Thoracic aorta (tissue), 2 donors: Measurements from ENCODE around the gene EPC2. TPM values are rescaled to one million over a fixed set of nuclear protein-coding genes. Genes with fewer than 3 reads are reported as not detected.
"Not testable (repeated sequence)": the region's sequence is repeated elsewhere in the genome, so short reads cannot be mapped to it uniquely, and the experiment has no call there.

Experiments used
- ATAC-seq: fragments of 150-250 bp; one replicate; pipeline ENCODE4 v1.8.0; 2017; ENCODE audit warnings: low read depth; ENCODE audit not compliant: insufficient number of reproducible peaks, low FRiP score
- DNase-seq: peaks from one replicate; pipeline ENCODE4 v3.0.0-alpha.2; 2020; ENCODE audit warnings: low spot score
- H3K27ac ChIP-seq, 2 donors: fragments of 200-600 bp; sonication (generic); 1 replicate in 1 of 2; 2 replicates in 1 of 2; pipeline ENCODE4 v1.5.1; 2016; ENCODE audit warnings: mild to moderate bottlenecking in 2 of 2, moderate library complexity in 2 of 2
- H3K27me3 ChIP-seq: fragments of 200-600 bp; sonication (generic); replicated peaks from 2 replicates; pipeline ENCODE4 v1.6.0; 2016; ENCODE audit warnings: mild to moderate bottlenecking; ENCODE audit not compliant: insufficient read depth
- H3K36me3 ChIP-seq: fragments of 200-600 bp; sonication (generic); one replicate; pipeline ENCODE4 v1.5.1; 2016
- H3K4me1 ChIP-seq, 2 donors: fragments of 200-600 bp; sonication (generic); 1 replicate in 1 of 2; 2 replicates in 1 of 2; pipeline versions ENCODE4 v1.5.1 to v1.6.0; 2016; ENCODE audit warnings: low read depth in 2 of 2, mild to moderate bottlenecking in 1 of 2; ENCODE audit not compliant: control insufficient read depth in 1 of 2
- H3K4me3 ChIP-seq: fragments of 200-600 bp; sonication (generic); 2 replicates; pipeline ENCODE4 v1.5.1; 2016; ENCODE audit warnings: mild to moderate bottlenecking
- H3K9me3 ChIP-seq: fragments of 200-600 bp; sonication (generic); 2 replicates; pipeline ENCODE4 v1.5.1; 2016
- total RNA-seq, 2 donors: library from RNA; depleted of rRNA; stranded (reverse); fragments of >200 nt; gene quantifications; one replicate each; pipeline versions ENCODE4 v1.1.0 to v1.2.3, GENCODE V29; 2016
- TF ChIP-seq, protein P1 (sequence below): fragments of 200-600 bp; sonication (generic); IDR thresholded peaks from one replicate; pipeline ENCODE4 v1.5.1; 2019; ENCODE audit warnings: antibody characterized with exemption

The EPC2 gene
- total RNA-seq, 2 donors from 2014 or later: 32.0 to 37.8 TPM

DNA sequence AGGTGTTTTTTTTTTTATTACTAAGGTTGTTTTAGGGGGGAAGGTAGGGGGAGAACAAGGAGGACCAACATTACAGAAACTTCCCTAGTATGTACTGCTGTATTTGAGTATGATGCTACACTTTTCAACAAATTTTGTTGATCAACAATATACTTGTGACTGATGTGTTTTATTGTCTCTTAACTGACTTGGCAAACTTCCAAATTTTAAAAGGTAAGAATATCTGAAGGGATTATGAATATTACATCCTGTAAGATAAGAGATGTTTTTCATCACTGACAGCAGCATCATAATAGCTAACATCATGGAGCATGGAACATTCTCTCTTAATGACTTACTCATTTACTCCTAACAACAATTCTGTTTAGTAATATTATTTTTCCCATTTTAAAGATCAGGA is 144.5 kb downstream of the EPC2 start:
- ATAC-seq (no peak), DNase-seq (no peak)
- Histone ChIP-seq H3K36me3 (peaks cover 14% of the 10 kb centered on the region), H3K27ac (no peak overlapping the region), H3K27me3 (no peaks in the 10 kb centered on the region), H3K4me1 (no peaks in the 10 kb centered on the region), H3K9me3 (no peaks in the 10 kb centered on the region), H3K4me3 (no peak overlapping the region)
- TF ChIP-seq, protein P1, sequence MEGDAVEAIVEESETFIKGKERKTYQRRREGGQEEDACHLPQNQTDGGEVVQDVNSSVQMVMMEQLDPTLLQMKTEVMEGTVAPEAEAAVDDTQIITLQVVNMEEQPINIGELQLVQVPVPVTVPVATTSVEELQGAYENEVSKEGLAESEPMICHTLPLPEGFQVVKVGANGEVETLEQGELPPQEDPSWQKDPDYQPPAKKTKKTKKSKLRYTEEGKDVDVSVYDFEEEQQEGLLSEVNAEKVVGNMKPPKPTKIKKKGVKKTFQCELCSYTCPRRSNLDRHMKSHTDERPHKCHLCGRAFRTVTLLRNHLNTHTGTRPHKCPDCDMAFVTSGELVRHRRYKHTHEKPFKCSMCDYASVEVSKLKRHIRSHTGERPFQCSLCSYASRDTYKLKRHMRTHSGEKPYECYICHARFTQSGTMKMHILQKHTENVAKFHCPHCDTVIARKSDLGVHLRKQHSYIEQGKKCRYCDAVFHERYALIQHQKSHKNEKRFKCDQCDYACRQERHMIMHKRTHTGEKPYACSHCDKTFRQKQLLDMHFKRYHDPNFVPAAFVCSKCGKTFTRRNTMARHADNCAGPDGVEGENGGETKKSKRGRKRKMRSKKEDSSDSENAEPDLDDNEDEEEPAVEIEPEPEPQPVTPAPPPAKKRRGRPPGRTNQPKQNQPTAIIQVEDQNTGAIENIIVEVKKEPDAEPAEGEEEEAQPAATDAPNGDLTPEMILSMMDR: no peak

DNA sequence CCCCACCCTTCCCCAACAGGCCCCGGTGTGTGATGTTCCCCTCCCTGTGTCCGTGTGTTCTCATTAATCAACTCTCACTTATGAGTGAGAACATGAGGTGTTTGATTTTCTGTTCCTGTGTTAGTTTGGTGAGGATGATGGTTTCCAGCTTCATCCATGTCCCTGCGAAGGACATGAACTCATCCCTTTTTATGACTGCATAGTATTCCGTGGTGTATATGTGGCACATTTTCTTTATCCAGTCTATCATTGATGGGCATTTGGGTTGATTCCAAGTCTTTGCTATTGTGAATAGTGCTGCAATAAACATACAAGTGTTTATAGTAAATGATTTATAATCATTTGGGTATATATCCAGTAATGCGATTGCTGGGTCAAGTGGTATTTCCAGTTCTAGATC is 145.6 kb downstream of the EPC2 start:
- H3K4me1 ChIP-seq, H3K9me3 ChIP-seq, H3K27me3 ChIP-seq, H3K36me3 ChIP-seq, H3K27ac ChIP-seq, DNase-seq, ATAC-seq, H3K4me3 ChIP-seq: not testable (repeated sequence)

DNA sequence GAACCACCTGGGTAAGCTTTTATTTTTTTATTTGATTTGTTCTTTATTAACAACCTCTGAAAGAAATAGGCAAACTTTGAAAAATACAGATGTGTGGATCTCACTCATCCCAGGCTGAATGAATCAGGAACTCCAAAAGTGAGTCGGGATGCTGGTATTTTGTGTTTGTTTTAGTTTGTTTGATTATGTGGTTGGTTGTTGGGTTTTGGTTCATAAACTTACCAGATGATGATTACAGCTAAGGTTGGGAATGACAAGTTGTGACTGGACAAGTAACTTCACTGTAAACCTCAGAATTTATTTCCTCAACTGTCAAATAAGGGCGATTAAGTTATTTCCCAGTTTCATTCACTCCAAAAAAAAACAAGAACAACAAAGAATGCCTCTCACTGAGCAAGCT is 150.0 kb downstream of the EPC2 start:
- no peak for ATAC-seq

DNA sequence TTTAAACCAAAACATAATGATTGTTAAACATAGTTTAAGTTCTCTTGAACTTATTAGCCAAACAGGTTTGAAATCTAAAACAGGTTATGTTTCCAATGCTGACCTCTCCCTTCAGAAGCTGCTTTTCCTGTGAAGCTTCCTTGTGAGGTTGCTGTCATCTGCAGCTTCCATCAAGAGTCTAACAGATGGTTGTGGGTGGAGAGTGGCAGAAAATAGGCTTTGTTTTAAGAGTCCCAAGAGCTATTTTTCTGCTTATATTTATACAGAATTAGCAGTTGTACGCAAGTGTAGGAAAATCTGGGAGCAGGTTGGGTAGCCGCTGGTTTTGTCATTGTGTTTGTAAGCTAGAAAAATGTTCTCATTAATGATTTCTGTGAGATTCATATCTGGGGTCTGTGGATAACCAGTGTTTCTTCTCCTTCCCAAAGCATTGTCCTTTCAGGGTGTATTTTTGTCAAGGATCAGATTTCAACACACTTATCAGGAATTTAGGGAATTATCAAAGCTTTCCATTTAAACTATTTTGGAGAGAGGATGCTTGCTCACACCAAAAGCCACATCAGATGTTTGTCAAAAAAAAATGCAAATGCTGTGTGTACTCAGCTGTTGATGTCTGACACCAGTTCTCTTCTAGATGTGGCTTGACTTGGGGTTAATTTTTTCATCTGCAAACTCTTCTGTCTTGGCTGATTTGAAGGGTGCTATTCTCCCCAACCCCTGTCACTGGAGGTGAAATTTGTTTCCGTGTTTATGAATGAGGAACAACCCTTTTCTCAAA is 152.4 kb downstream of the EPC2 start:
- DNase-seq (no peak), ATAC-seq (no peak)
- Histone ChIP-seq H3K36me3 (no peaks in the 10 kb centered on the region), H3K4me3 (no peak overlapping the region), H3K4me1 (no peaks in the 10 kb centered on the region), H3K27ac (no peak overlapping the region), H3K9me3 (no peaks in the 10 kb centered on the region), H3K27me3 (no peaks in the 10 kb centered on the region)
- TF ChIP-seq, protein P1: no peak

More for the DNA sequence above, 150.0 kb downstream of the EPC2 start:
- no peaks in the 10 kb centered on the region for H3K27me3 ChIP-seq
- DNase-seq: no peak
- no peak overlapping the region for H3K4me3 ChIP-seq
- H3K36me3 ChIP-seq: no peaks in the 10 kb centered on the region
- no peak overlapping the region for H3K27ac ChIP-seq
- TF ChIP-seq, protein P1: no peak
- H3K9me3 ChIP-seq: no peaks in the 10 kb centered on the region
- no peaks in the 10 kb centered on the region for H3K4me1 ChIP-seq

DNA sequence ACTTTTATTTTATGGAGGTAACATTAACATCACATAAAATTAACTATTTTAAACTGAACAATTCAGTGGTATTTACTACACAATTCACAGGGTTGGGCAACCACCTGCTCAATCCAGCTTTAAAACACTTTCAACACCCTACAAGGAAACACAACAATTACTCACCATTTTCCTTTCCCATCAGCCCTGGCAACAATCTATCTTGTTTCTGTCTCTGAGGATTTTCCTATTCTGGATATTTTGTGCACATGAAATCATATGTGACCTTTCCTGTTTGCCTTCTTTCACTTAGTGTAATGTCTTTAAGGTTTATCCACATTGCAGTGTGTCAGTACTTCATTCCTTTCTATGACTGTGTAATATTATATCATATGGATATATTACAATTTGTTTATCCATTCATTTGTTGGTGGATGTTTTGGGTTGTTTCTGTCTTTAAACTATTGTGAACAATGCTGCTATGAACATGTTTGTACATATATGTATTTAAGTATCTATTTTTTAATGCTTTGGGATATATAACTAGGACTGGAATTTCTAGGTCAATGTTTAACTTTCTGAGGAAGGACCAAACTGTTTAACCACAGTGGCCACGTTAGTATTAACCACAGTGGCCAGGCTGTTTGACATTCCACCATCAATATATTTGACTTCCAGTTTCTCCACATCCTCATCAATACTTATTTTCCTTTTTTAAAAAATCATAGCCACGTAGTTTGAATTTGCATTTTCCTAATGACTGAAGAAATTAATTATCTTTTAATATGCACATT is 158.1 kb downstream of the EPC2 start:
- ATAC-seq (no peak), DNase-seq (no peak)
- no peaks in the 10 kb centered on the region for H3K9me3 ChIP-seq
- no peak overlapping the region for H3K4me3 ChIP-seq
- H3K4me1 ChIP-seq: no peaks in the 10 kb centered on the region
- H3K27ac ChIP-seq: no peak overlapping the region
- no peaks in the 10 kb centered on the region for H3K27me3 ChIP-seq
- no peaks in the 10 kb centered on the region for H3K36me3 ChIP-seq
- TF ChIP-seq, protein P1: no peak
